VCaP (cell line): ENCODE data around the gene ANKRD55.
"Not testable (repeated sequence)": the region's sequence is repeated elsewhere in the genome, so short reads cannot be mapped to it uniquely, and the experiment has no call there.

Experiments
- H3K27ac ChIP-seq: fragments of 450-650 bp; 2 replicates; pipeline ENCODE4 v1.5.1; 2017
- CTCF ChIP-seq: fragments of 450-650 bp; conservative IDR thresholded peaks from 2 replicates; pipeline ENCODE4 v1.5.1; 2017; ENCODE audit warnings: mild to moderate bottlenecking, moderate library complexity

The ANKRD55 gene

GRCh38 chr5:56129288-56129687 is 103.8 kb downstream of the ANKRD55 start:
- TF ChIP-seq CTCF = no peak
- H3K27ac ChIP-seq = no peak overlapping the region

- H3K27ac ChIP-seq = no peak overlapping the region
These were observed 105.0 kb downstream of the ANKRD55 start for GRCh38 chr5:56128113-56128512.

GRCh38 chr5:56126487-56127179 is 106.5 kb downstream of the ANKRD55 start:
- TF ChIP-seq CTCF = no peak
- no peak overlapping the region for H3K27ac ChIP-seq

More at GRCh38 chr5:56128113-56128512, 105.0 kb downstream of the ANKRD55 start:
- TF ChIP-seq CTCF = no peak

GRCh38 chr5:56123531-56124243 is 109.4 kb downstream of the ANKRD55 start:
- no peak for TF ChIP-seq CTCF
- H3K27ac ChIP-seq = no peak overlapping the region

- H3K27ac ChIP-seq = not testable (repeated sequence)
These were observed 110.7 kb downstream of the ANKRD55 start for GRCh38 chr5:56122360-56122985.

- no peak for TF ChIP-seq CTCF
- H3K27ac ChIP-seq = no peak overlapping the region
These were observed 114.1 kb downstream of the ANKRD55 start for GRCh38 chr5:56119050-56119449.

- no peak for TF ChIP-seq CTCF
- no peak overlapping the region for H3K27ac ChIP-seq
These were observed 116.5 kb downstream of the ANKRD55 start for GRCh38 chr5:56116599-56117141.
